Cardiac muscle cell (in vitro differentiated cells and primary cell): ENCODE results near the gene PDZD7. TPM values are rescaled to one million over a fixed set of nuclear protein-coding genes. Genes with fewer than 3 reads are reported as not detected.

ENCODE experiments used
- DNase-seq, 2 donors: peaks; one replicate each; pipeline versions ENCODE4 v3.0.0 to v3.0.0-alpha.2; 2010 to 2017; ENCODE audit warnings: low read depth in 1 of 2, low spot score in 1 of 2
- H3K27ac ChIP-seq: fragments of 200-600 bp; sonication (generic); 2 replicates; pipeline ENCODE4 v1.5.1; 2016
- H3K27me3 ChIP-seq: fragments of 200-600 bp; sonication (generic); 2 replicates; pipeline ENCODE4 v1.6.0; 2016; ENCODE audit warnings: control low read depth
- H3K36me3 ChIP-seq: fragments of 200-600 bp; sonication (generic); 2 replicates; pipeline ENCODE4 v1.5.1; 2016; ENCODE audit warnings: control low read depth
- H3K4me1 ChIP-seq: fragments of 200-600 bp; sonication (generic); 2 replicates; pipeline ENCODE4 v1.8.1; 2017; ENCODE audit warnings: low read depth, mild to moderate bottlenecking, mixed run types
- H3K4me3 ChIP-seq: fragments of 200-600 bp; sonication (generic); 2 replicates; pipeline ENCODE4 v1.5.1; 2016; ENCODE audit warnings: mild to moderate bottlenecking
- H3K9me3 ChIP-seq: fragments of 200-600 bp; sonication (generic); 2 replicates; pipeline ENCODE4 v1.5.1; 2017; ENCODE audit warnings: low read depth, mild to moderate bottlenecking, control low read depth
- CTCF ChIP-seq: IDR thresholded peaks from 2 replicates; pipeline ENCODE4 v1.5.1; 2012; ENCODE audit warnings: low read depth, mild to moderate bottlenecking, low read length
- polyA plus RNA-seq: library from polyadenylated mRNA; unstranded; fragments of >200 nt; fragmentation: Nextera tagmentation; extraction: Ambion mirVana; gene quantifications from 2 replicates; pipeline ENCODE4 v1.2.1, GENCODE V29; 2016
- total RNA-seq: library from RNA; depleted of rRNA; stranded (reverse); fragments of >200 nt; gene quantifications from 2 replicates; pipeline ENCODE4 v1.2.3, GENCODE V29; 2016

PDZD7 gene
- total and polyA plus RNA-seq, 2 experiments from 2014 or later = 4.5 to 7.7 TPM

GRCh38 chr10:101006593-101007098, 24.3 kb downstream of the PDZD7 start:
- no peaks in the 10 kb centered on the region for H3K9me3 ChIP-seq
- peaks cover 7% of the 10 kb centered on the region for H3K4me1 ChIP-seq
- peak overlapping the region; percentile 62 for H3K27ac ChIP-seq
- no peaks in the 10 kb centered on the region for H3K27me3 ChIP-seq
- no peak overlapping the region for H3K4me3 ChIP-seq
- DNase-seq = no peak
- no peak for TF ChIP-seq CTCF
- peaks cover 46% of the 10 kb centered on the region for H3K36me3 ChIP-seq

GRCh38 chr10:101005869-101006567, 24.9 kb downstream of the PDZD7 start:
- Histone ChIP-seq H3K4me3 (no peak overlapping the region), H3K36me3 (peaks cover 46% of the 10 kb centered on the region), H3K27me3 (no peaks in the 10 kb centered on the region), H3K4me1 (peaks cover 8% of the 10 kb centered on the region), H3K9me3 (no peaks in the 10 kb centered on the region), H3K27ac (peak overlapping the region; percentile 62)
- TF ChIP-seq CTCF = no peak
- no peak for DNase-seq

- no peak for TF ChIP-seq CTCF
- Histone ChIP-seq H3K27ac (peak overlapping the region; percentile 17), H3K27me3 (no peaks in the 10 kb centered on the region), H3K36me3 (peaks cover 46% of the 10 kb centered on the region), H3K4me3 (no peak overlapping the region), H3K4me1 (peaks cover 10% of the 10 kb centered on the region), H3K9me3 (no peaks in the 10 kb centered on the region)
- DNase-seq = no peak
Observed at GRCh38 chr10:101005361-101005760, 25.6 kb downstream of the PDZD7 start.

GRCh38 chr10:101003639-101004206, 27.2 kb downstream of the PDZD7 start:
- no peak for TF ChIP-seq CTCF
- Histone ChIP-seq H3K27ac (no peak overlapping the region), H3K9me3 (no peaks in the 10 kb centered on the region), H3K27me3 (no peaks in the 10 kb centered on the region), H3K36me3 (peaks cover 46% of the 10 kb centered on the region), H3K4me1 (peaks cover 10% of the 10 kb centered on the region), H3K4me3 (no peak overlapping the region)
- no peak for DNase-seq

- no peak for DNase-seq
- Histone ChIP-seq H3K36me3 (peaks cover 45% of the 10 kb centered on the region), H3K27ac (peak overlapping the region; percentile 5), H3K27me3 (no peaks in the 10 kb centered on the region), H3K4me1 (peaks cover 10% of the 10 kb centered on the region), H3K9me3 (no peaks in the 10 kb centered on the region), H3K4me3 (no peak overlapping the region)
- TF ChIP-seq CTCF = no peak
Observed at GRCh38 chr10:101002456-101002855, 28.5 kb downstream of the PDZD7 start.
